ENCODE results near the gene REC8. TPM values are rescaled to one million over a fixed set of nuclear protein-coding genes. Genes with fewer than 3 reads are reported as not detected.

REC8 gene
- total RNA-seq, 3 donors from 2014 or later = 14.9 to 17.0 (median 16.8) TPM

- Histone ChIP-seq H3K4me3 (no peak overlapping the region), H3K4me1 (ENCODE audit: low read depth) (peaks cover 16% of the 10 kb centered on the region), H3K36me3 (ENCODE audit: low read depth) (peaks cover 3% of the 10 kb centered on the region), H3K9me3 (no peaks in the 10 kb centered on the region)
- intact Hi-C loops (cut with DNase I, micrococcal nuclease) = no loop called here
- DNase-seq = no peak
- ATAC-seq = no peak
- TF ChIP-seq CTCF (IDR thresholded peaks at IDR 0.05) = no peak
Measured at GRCh38 chr14:24150567-24150966, 21.3 kb upstream of the REC8 start.

- intact Hi-C loops (cut with DNase I, micrococcal nuclease) = no loop called here
- no peak overlapping the region for H3K4me3 ChIP-seq
Measured at GRCh38 chr14:24150993-24151392, 20.9 kb upstream of the REC8 start.

GRCh38 chr14:24151404-24152080 is 20.3 kb upstream of the REC8 start:
- Histone ChIP-seq H3K4me1 (ENCODE audit: low read depth) (peaks cover 10% of the 10 kb centered on the region), H3K36me3 (ENCODE audit: low read depth) (peaks cover 3% of the 10 kb centered on the region), H3K9me3 (no peaks in the 10 kb centered on the region), H3K4me3 (no peak overlapping the region)
- ATAC-seq (no peak), DNase-seq (no peak)
- intact Hi-C loops (cut with DNase I, micrococcal nuclease) = no loop called here
- no peak for TF ChIP-seq CTCF (IDR thresholded peaks at IDR 0.05)

More at GRCh38 chr14:24150993-24151392, 20.9 kb upstream of the REC8 start:
- Histone ChIP-seq H3K9me3 (no peaks in the 10 kb centered on the region), H3K36me3 (ENCODE audit: low read depth) (peaks cover 3% of the 10 kb centered on the region), H3K4me1 (ENCODE audit: low read depth) (peaks cover 12% of the 10 kb centered on the region)
- DNase-seq (no peak), ATAC-seq (no peak)
- no peak for TF ChIP-seq CTCF (IDR thresholded peaks at IDR 0.05)

GRCh38 chr14:24155100-24155499 is 16.8 kb upstream of the REC8 start:
- no peak for DNase-seq

GRCh38 chr14:24156840-24157239 is 15.0 kb upstream of the REC8 start:
- DNase-seq = no peak
- ATAC-seq = no peak
- H3K4me3 ChIP-seq = no peak overlapping the region
- peaks cover 3% of the 10 kb centered on the region for H3K36me3 ChIP-seq (ENCODE audit: low read depth)
- H3K4me1 ChIP-seq (ENCODE audit: low read depth) = peaks cover 10% of the 10 kb centered on the region
- intact Hi-C loops (cut with DNase I, micrococcal nuclease) = no loop called here
- no peak for TF ChIP-seq CTCF (IDR thresholded peaks at IDR 0.05)
- no peaks in the 10 kb centered on the region for H3K9me3 ChIP-seq

More at GRCh38 chr14:24155100-24155499, 16.8 kb upstream of the REC8 start:
- Histone ChIP-seq H3K4me3 (no peak overlapping the region), H3K9me3 (no peaks in the 10 kb centered on the region), H3K4me1 (ENCODE audit: low read depth) (no peaks in the 10 kb centered on the region), H3K36me3 (ENCODE audit: low read depth) (peaks cover 3% of the 10 kb centered on the region)
- TF ChIP-seq CTCF (IDR thresholded peaks at IDR 0.05) = no peak
- intact Hi-C loops (cut with DNase I, micrococcal nuclease) = no loop called here
- no peak for ATAC-seq
